Ovary (tissue), 9 donors: ENCODE results near the gene LENG8. TPM values are rescaled to one million over a fixed set of nuclear protein-coding genes. Genes with fewer than 3 reads are reported as not detected.

Source experiments
- DNase-seq, 5 donors: peaks; one replicate each; pipeline ENCODE4 v3.0.0-alpha.2; 2019 to 2020
- H3K27ac ChIP-seq, 2 donors: fragments of 200-600 bp; one replicate each; pipeline versions ENCODE4 v1.5.1 to v1.8.0; 2019 to 2022
- H3K27me3 ChIP-seq: fragments of 200-600 bp; one replicate; pipeline ENCODE4 v1.8.0; 2022
- H3K36me3 ChIP-seq: fragments of 200-600 bp; sonication (generic); one replicate; pipeline ENCODE4 v1.5.1; 2019
- H3K4me1 ChIP-seq: one replicate; pipeline ENCODE4 v1.8.1; 2013; ENCODE audit warnings: mild to moderate bottlenecking, moderate library complexity; ENCODE audit not compliant: insufficient read depth
- H3K4me3 ChIP-seq: fragments of 200-600 bp; sonication (generic); one replicate; pipeline ENCODE4 v1.5.1; 2017
- H3K9me3 ChIP-seq, 2 donors: fragments of 200-600 bp in 1 of 2; sonication (generic) in 1 of 2; one replicate each; pipeline versions ENCODE4 v1.5.1 to v1.8.1; 2013 to 2019; ENCODE audit warnings: mild to moderate bottlenecking in 1 of 2, moderate library complexity in 1 of 2
- EP300 ChIP-seq: sonication (generic); formaldehyde crosslinking; IDR thresholded peaks from one replicate; pipeline ENCODE4 v1.6.1; 2017; ENCODE audit warnings: antibody characterized with exemption
- POLR2A ChIP-seq: fragments of 450-650 bp; IDR thresholded peaks from one replicate; pipeline ENCODE4 v1.6.1; 2017; ENCODE audit warnings: antibody characterized with exemption, mild to moderate bottlenecking, moderate library complexity
- WGBS, 3 donors: extraction: QIAGEN DNeasy Blood & Tissue Kit in 1 of 3; methylation state at CpG; one replicate each; pipeline versions ENCODE4 v1.1.5 to v1.1.7; 2013 to 2017; 5-methylcytosine and 5-hydroxymethylcytosine counted together
- intact Hi-C, 4 donors: fragments of 100-400 bp; cut with DNase I; formaldehyde crosslinking; loops; one replicate each; pipeline versions ENCODE4 v1.11.0 to v1.15.1; 2022 to 2023
- polyA plus RNA-seq, 2 donors: library from polyadenylated mRNA; stranded (reverse); fragments of 200-250 nt in 1 of 2; fragments of 350-450 nt in 1 of 2; fragmentation: Illumina TruSeq in 1 of 2; extraction: RNeasy Lipid Tissue Mini Kit (QIAGEN cat#74804) in 1 of 2; gene quantifications; one replicate each; pipeline ENCODE4 v1.2.3, GENCODE V29; 2013 to 2014
- total RNA-seq, 7 donors: library from RNA; depleted of rRNA in 2 of 7; stranded (reverse); fragments of >200 nt in 2 of 7; fragmentation: NEBNext Ultra II Directional in 3 of 7; extraction: Animal tissue kit (Norgen Biotek cat#: 25700) in 3 of 7; gene quantifications; one replicate each; pipeline versions ENCODE4 v1.1.0 to v1.2.4, GENCODE V29; 2016 to 2023
- TF ChIP-seq, protein P1 (sequence below), 3 donors: fragments of 450-650 bp in 2 of 3; fragments of 200-600 bp in 1 of 3; IDR thresholded peaks; one replicate each; pipeline versions ENCODE4 v1.5.1 to v1.8.0; 2016 to 2022; ENCODE audit warnings: antibody characterized with exemption in 3 of 3, mild to moderate bottlenecking in 1 of 3
- donor health status: DM: no; HTN: no; CAD: no; lungs with moderate emphysema.
- donor health status: DM: no; HTN: no; CAD: no.
- donor health status: Bipolar disorder and iron deficiency.
- donor health status: DM: yes; HTN: yes; CAD: no.
- donor health status: DM: no; HTN: no; CAD: no.
- donor health status: DM: yes; HTN: yes; CAD: no.

The LENG8 gene
- total and polyA plus RNA-seq, 9 donors = 29.9 to 207 (median 136) TPM

DNA sequence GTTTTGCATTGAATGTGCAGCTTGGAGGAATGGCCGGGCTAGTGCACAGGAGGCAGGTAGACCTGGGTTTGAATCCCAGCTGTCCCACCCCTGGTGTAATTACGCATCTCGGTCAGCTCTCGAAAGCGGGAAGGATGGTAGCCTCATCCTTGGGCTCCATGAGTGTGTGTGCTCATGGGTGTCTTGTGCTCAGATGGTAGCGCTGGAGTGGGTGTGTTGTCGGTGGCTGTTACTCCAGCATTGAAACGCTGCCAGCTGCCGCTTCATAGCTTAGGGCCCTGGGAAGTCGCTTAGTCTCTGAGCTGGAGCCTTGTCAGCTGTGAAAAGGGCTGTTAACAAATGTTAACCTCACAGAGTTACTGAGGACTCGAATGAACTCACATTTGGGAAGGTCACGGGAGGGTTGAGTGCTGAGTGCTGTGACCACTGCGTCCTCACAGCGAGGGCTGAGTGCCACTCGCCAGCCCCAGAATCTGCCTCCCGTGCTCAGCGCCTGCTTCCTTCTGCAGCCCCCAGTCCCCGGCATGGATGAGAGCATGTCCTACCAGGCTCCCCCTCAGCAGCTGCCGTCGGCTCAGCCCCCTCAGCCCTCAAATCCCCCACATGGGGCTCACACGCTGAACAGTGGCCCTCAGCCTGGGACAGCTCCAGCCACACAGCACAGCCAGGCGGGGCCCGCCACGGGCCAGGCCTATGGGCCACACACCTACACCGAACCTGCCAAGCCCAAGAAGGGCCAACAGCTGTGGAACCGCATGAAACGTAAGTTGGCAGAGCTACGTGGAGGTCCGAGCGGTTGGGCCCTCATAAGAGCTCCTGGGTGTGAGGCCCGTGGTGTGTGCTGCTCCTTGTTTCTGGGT lies 5.2 kb downstream of the LENG8 start:
- DNase-seq = no peak
- H3K36me3 ChIP-seq = no peaks in the 10 kb centered on the region

DNA sequence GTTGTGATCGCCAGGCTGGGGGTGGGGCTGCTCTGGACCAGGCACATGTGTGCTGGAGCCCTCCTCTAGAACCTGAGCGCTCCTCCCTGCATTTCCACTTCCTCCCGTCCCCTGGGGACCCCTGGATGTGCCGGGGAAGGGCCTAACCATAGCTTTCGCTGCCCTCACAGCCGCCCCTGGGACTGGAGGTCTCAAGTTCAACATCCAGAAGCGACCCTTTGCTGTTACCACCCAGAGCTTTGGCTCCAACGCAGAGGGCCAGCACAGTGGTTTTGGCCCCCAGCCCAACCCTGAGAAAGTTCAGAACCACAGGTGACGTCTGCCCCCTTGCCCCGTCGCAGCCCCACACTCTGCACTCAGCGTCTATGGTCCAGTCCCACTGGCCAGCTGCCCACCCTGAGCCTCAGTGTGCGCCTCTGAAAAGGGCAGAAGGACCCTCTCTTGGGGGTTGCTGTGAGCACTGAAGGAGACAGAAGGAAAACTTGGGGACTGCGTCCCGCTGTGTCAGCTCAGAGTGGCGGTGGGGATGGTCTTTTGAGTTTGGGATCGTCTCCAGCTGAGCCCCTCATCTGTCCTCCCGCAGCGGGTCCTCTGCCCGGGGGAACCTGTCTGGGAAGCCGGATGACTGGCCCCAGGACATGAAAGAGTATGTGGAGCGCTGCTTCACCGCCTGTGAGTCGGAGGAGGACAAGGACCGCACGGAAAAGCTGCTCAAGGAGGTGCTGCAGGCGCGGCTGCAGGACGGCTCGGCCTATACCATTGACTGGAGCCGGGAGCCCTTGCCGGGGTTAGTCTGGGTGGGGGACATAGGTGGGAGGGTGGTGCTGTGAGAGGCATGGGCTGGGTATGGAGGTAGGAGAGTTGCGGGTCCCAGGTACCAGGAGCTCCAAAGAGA lies 6.0 kb downstream of the LENG8 start:
- Histone ChIP-seq H3K27ac (no peak overlapping the region), H3K36me3 (no peaks in the 10 kb centered on the region), H3K4me3 (no peak overlapping the region), H3K9me3 (no peaks in the 10 kb centered on the region), H3K27me3 (no peaks in the 10 kb centered on the region), H3K4me1 (peaks cover 6% of the 10 kb centered on the region)
- WGBS, 3 donors = 88 to 90% (median 90%) methylated on average over 33 of the region's 33 CpGs
- intact Hi-C loops = no loop called here
- no peak for DNase-seq
- TF ChIP-seq, protein P1, sequence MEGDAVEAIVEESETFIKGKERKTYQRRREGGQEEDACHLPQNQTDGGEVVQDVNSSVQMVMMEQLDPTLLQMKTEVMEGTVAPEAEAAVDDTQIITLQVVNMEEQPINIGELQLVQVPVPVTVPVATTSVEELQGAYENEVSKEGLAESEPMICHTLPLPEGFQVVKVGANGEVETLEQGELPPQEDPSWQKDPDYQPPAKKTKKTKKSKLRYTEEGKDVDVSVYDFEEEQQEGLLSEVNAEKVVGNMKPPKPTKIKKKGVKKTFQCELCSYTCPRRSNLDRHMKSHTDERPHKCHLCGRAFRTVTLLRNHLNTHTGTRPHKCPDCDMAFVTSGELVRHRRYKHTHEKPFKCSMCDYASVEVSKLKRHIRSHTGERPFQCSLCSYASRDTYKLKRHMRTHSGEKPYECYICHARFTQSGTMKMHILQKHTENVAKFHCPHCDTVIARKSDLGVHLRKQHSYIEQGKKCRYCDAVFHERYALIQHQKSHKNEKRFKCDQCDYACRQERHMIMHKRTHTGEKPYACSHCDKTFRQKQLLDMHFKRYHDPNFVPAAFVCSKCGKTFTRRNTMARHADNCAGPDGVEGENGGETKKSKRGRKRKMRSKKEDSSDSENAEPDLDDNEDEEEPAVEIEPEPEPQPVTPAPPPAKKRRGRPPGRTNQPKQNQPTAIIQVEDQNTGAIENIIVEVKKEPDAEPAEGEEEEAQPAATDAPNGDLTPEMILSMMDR (IDR thresholded peaks at IDR 0.05) = no peak
- no peak for TF ChIP-seq EP300
- TF ChIP-seq POLR2A = no peak

More for the DNA sequence above, 5.2 kb downstream of the LENG8 start:
- WGBS, 3 donors = 86 to 91% (median 87%) methylated on average over 31 of the region's 31 CpGs
- Histone ChIP-seq H3K4me1 (peaks cover 6% of the 10 kb centered on the region), H3K27me3 (no peaks in the 10 kb centered on the region), H3K9me3 (no peaks in the 10 kb centered on the region), H3K4me3 (no peak overlapping the region), H3K27ac (no peak overlapping the region)
- TF ChIP-seq POLR2A = no peak
- TF ChIP-seq, protein P1 (IDR thresholded peaks at IDR 0.05) = no peak
- TF ChIP-seq EP300 = no peak
- intact Hi-C loops = no loop called here

DNA sequence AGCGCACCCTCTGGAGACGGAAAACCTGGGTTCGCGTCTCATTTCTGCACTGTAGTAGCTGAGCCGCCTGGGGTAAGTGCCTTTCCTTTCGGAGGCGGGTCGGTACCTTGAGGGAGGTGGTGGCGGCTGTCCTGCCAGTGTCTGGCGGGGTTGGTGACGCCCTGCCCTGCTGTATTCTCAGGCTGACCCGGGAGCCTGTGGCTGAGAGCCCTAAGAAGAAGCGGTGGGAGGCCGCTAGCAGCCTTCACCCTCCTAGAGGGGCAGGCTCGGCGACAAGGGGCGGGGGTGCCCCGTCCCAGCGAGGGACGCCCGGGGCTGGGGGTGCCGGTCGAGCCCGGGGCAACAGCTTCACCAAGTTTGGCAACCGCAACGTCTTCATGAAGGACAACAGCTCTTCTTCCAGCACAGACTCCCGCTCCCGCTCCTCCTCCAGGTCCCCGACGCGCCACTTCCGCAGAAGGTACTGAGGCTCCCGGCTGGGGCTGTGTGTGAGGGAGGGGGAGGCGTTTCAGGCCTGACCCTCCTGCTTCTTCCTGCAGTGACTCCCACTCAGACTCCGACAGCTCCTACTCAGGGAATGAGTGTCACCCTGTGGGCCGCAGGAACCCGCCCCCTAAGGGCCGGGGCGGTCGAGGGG lies 6.9 kb downstream of the LENG8 start:
- Histone ChIP-seq H3K36me3 (no peaks in the 10 kb centered on the region), H3K9me3 (no peaks in the 10 kb centered on the region), H3K4me1 (no peaks in the 10 kb centered on the region), H3K27me3 (no peaks in the 10 kb centered on the region), H3K4me3 (no peak overlapping the region), H3K27ac (no peak overlapping the region)
- 82 to 83% (median 82%) methylated on average over 36 to 40 of the region's 40 CpGs for WGBS, 3 donors
- TF ChIP-seq EP300 (no peak), POLR2A (no peak)
- intact Hi-C loops = no loop called here
- no peak for DNase-seq

DNA sequence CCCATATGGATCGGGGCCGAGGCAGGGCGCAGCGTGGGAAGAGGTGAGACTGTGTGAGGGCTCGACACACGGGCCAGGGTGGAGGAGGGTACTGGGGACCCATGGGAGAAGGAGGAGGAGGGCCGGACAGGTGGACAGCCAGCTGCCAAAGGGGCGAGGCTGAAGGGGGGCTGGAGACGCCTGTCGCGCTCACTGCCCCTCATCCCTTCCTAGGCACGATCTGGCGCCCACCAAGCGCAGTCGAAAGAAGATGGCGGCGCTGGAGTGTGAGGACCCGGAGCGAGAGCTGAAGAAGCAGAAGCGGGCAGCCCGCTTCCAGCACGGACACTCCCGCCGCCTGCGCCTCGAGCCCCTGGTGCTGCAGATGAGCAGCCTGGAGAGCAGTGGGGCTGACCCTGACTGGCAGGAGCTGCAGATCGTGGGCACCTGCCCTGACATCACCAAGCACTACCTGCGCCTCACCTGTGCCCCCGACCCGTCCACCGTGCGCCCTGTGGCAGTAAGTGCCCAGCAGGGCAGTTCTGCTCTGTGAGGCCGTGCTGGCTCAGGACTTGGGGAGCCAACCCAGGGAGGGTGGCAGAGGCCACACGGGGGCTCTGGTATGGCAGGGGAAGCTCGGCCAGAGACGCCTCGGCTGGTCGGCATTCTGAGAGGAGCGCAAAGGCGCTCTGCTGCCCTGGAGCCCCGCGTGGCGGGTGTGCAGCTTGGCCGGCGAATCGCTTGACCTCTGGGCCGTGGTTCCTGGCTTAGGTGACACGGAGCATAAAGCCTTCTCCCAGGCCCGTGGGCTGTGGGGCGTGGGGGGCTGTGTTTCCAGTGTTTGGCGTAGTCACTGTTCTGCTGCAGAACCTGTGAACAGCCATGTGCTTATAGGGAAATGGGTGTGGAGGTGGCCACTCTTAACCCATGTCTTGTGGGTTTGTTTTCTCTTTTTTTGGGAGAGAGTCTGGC lies 7.7 kb downstream of the LENG8 start:
- no peak overlapping the region for H3K27ac ChIP-seq
- intact Hi-C loops = no loop called here
- TF ChIP-seq, protein P1 (IDR thresholded peaks at IDR 0.05) = no peak
- TF ChIP-seq POLR2A (no peak), EP300 (no peak)
- H3K4me3 ChIP-seq = no peak overlapping the region
- H3K36me3 ChIP-seq = no peaks in the 10 kb centered on the region
- H3K27me3 ChIP-seq = no peaks in the 10 kb centered on the region
- DNase-seq = no peak
- H3K9me3 ChIP-seq = no peaks in the 10 kb centered on the region
- 85 to 87% (median 85%) methylated on average over 47 to 51 of the region's 51 CpGs for WGBS, 3 donors
- H3K4me1 ChIP-seq = no peaks in the 10 kb centered on the region
